Stimulated activated naive B cell treated with anti-CD40 and anti-IgM and Interleukin-4, amounts not matched to agents 10 μg/mL and 1 μg/mL and 100 μg/mL, for 72 hours (primary cell): Measurements from ENCODE around the gene CPSF4.
A peak's percentile ranks its signal among the peaks of the same experiment; 100 is the strongest.
"Not testable (repeated sequence)": the region's sequence is repeated elsewhere in the genome, so short reads cannot be mapped to it uniquely, and the experiment has no call there.

ENCODE experiments used
- ATAC-seq, 2 donors: fragments of 150-1000 bp; cut with Tn5 transposase; replicated peaks; 2 replicates each; pipeline ENCODE4 v1.10.0; 2021; ENCODE audit warnings: moderate library complexity in 1 of 2
- DNase-seq: peaks from one replicate; pipeline ENCODE4 v3.0.0; 2021
- H3K27ac Mint-ChIP-seq: one replicate; pipeline ENCODE4 v1.8.0; 2022; ENCODE audit warnings: mild to moderate bottlenecking, mixed read lengths
- H3K27me3 Mint-ChIP-seq, 2 donors: one replicate each; pipeline ENCODE4 v1.8.0; 2022; ENCODE audit warnings: mixed read lengths in 2 of 2
- H3K36me3 Mint-ChIP-seq, 2 donors: one replicate each; pipeline ENCODE4 v1.8.0; 2022; ENCODE audit warnings: mixed read lengths in 2 of 2, mild to moderate bottlenecking in 1 of 2
- H3K4me1 Mint-ChIP-seq, 2 donors: one replicate each; pipeline ENCODE4 v1.8.0; 2022; ENCODE audit warnings: mixed read lengths in 2 of 2, mild to moderate bottlenecking in 1 of 2
- H3K4me3 Mint-ChIP-seq, 2 donors: one replicate each; pipeline ENCODE4 v1.8.0; 2022; ENCODE audit warnings: mild to moderate bottlenecking in 2 of 2, mixed read lengths in 2 of 2, moderate library complexity in 1 of 2
- H3K9me3 Mint-ChIP-seq, 2 donors: one replicate each; pipeline ENCODE4 v1.8.0; 2022; ENCODE audit warnings: mixed read lengths in 2 of 2, mild to moderate bottlenecking in 1 of 2

Gene CPSF4

DNA sequence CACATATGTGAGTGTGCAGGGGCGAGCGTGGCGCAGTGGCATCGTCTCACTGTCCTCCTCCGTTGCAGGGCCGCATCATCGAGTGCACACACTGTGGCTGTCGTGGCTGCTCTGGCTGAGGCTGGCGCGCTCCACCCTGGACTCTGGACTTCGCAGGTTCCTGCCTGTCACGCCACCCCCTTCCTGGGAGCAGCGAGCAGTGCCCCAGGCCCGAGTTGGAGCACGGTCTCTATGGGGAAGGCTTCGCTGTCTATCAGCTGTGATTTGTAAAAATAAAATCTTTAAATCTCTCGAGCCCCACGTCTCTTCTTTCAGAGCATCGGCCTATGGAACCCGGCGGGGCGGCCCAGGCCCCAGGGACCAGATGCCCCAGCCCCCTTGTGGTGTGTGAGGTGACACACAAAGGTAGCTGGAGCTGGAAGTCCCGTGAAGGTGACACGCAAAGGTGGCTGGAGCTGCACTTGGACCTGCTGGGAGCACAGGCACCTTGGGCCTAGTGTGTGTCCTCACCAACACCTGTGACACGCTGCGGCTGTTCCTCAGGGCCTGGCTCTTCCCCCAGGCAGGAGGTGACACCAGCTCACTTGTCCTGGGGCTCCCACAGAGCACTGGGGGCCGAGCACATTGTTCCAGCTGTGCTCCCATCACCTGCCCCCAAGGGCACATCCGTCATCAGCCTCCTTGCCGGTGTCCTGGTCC lies 19.3 kb upstream of the CPSF4 start:
- ATAC-seq: no peak
- Mint-ChIP-seq H3K9me3 (peaks cover 0 to 5% of the 10 kb centered on the region in 2 donors), H3K36me3 (peaks cover 55 to 59% of the 10 kb centered on the region in 2 donors), H3K4me1 (peaks cover 9 to 14% of the 10 kb centered on the region in 2 donors), H3K27ac (peak overlapping the region; percentile 81), H3K27me3 (no peaks in the 10 kb centered on the region), H3K4me3 (no peak overlapping the region)
- DNase-seq: no peak

DNA sequence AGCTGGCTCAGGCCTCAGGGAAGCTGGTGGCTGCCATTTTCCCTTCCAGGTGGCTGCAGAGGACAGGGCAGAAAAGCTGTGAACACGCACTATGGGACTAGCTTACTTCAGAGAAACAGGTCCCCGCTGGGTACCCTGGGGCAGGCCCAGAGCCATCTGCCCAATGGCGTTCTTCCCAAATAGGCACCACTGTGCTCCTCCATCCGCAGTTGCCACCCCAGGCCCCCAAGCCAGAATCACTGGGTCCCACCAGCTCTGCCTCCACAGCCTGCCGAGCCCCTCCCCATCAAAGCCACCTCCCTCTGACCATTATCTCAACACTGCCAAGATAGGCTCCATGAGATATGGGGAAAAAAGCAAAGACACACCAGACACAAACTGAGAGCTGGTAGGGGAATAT lies 18.5 kb upstream of the CPSF4 start:
- Mint-ChIP-seq H3K9me3 (peaks cover 0 to under 1% of the 10 kb centered on the region in 2 donors), H3K36me3 (peaks cover 54 to 59% of the 10 kb centered on the region in 2 donors), H3K27me3 (no peaks in the 10 kb centered on the region), H3K4me3 (no peak overlapping the region), H3K27ac (no peak overlapping the region), H3K4me1 (peaks cover 3 to 8% of the 10 kb centered on the region in 2 donors)
- ATAC-seq (no peak), DNase-seq (no peak)

DNA sequence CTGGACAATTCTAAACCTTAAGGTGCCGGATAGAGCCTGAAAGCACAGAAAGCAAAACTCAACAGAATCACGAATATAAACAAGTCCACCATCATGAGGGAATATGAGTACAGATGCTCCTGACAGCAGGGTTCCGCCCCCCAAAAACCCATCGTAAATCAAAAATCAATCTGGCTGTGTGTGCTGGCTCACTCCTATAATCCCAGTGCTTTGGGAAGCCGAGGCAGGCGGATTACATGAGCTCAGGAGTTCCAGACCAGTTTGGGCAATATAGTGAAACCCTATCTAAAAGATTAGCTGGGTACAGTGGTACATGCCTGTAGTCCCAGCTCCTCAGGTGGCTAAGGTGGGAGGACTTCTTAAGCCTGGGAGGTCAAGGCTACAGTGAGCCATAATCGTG lies 17.8 kb upstream of the CPSF4 start:
- Mint-ChIP-seq H3K27me3 (no peaks in the 10 kb centered on the region), H3K36me3 (peaks cover 55 to 57% of the 10 kb centered on the region in 2 donors), H3K27ac (no peak overlapping the region), H3K9me3 (no peaks in the 10 kb centered on the region), H3K4me3 (no peak overlapping the region), H3K4me1 (peaks cover 1 to 3% of the 10 kb centered on the region in 2 donors)
- DNase-seq (no peak), ATAC-seq (no peak)

GRCh38 chr7:99422186-99422585 lies 16.6 kb upstream of the CPSF4 start:
- ATAC-seq: no peak
- no peaks in the 10 kb centered on the region for H3K9me3 Mint-ChIP-seq
- no peak overlapping the region for H3K27ac Mint-ChIP-seq

GRCh38 chr7:99422625-99423024 lies 16.1 kb upstream of the CPSF4 start:
- Mint-ChIP-seq H3K27ac (no peak overlapping the region), H3K27me3 (no peaks in the 10 kb centered on the region), H3K4me3 (no peak overlapping the region), H3K9me3 (no peaks in the 10 kb centered on the region), H3K36me3 (peaks cover 45 to 48% of the 10 kb centered on the region in 2 donors), H3K4me1 (no peaks in the 10 kb centered on the region)
- ATAC-seq: no peak
- no peak for DNase-seq

More at GRCh38 chr7:99422186-99422585, 16.6 kb upstream of the CPSF4 start:
- Mint-ChIP-seq H3K4me3 (no peak overlapping the region), H3K36me3 (peaks cover 49 to 52% of the 10 kb centered on the region in 2 donors), H3K27me3 (no peaks in the 10 kb centered on the region), H3K4me1 (no peaks in the 10 kb centered on the region)
- no peak for DNase-seq

GRCh38 chr7:99424932-99425730 lies 13.6 kb upstream of the CPSF4 start:
- no peak overlapping the region for H3K27ac Mint-ChIP-seq
- no peak overlapping the region for H3K4me3 Mint-ChIP-seq
- ATAC-seq: no peak
- H3K9me3 Mint-ChIP-seq: no peaks in the 10 kb centered on the region
- peaks cover 44 to 47% of the 10 kb centered on the region in 2 donors for H3K36me3 Mint-ChIP-seq
- no peaks in the 10 kb centered on the region for H3K4me1 Mint-ChIP-seq
- no peaks in the 10 kb centered on the region for H3K27me3 Mint-ChIP-seq
- DNase-seq: no peak

- Mint-ChIP-seq H3K4me1 (peaks cover 0 to 6% of the 10 kb centered on the region in 2 donors), H3K27ac (no peak overlapping the region), H3K9me3 (no peaks in the 10 kb centered on the region), H3K27me3 (no peaks in the 10 kb centered on the region), H3K36me3 (peaks cover 39 to 52% of the 10 kb centered on the region in 2 donors), H3K4me3 (no peak overlapping the region)
- DNase-seq: no peak
- ATAC-seq: no peak
Observed at GRCh38 chr7:99428972-99429566, 9.7 kb upstream of the CPSF4 start.

DNA sequence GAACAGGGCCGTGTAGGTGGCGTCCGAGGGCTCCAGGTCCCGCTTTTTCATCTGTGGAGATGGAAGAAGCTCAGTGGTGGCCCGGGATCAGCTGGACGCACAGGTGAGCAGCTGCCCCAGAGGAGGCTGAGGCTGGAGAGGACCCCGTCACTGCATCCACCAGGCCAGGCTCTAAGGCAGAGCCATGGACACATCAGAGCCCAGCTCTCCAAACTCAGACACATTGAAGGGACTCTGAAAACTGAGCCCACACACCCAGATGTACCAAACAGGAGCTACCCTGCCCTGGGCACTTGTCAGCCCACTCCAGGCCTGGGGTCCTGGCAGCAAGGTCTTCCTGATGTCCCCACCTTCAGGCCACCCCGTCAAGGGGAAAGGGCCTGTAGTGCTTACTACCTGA lies 9.0 kb upstream of the CPSF4 start:
- Mint-ChIP-seq H3K4me3 (no peak overlapping the region), H3K27me3 (no peaks in the 10 kb centered on the region), H3K36me3 (peaks cover 35 to 50% of the 10 kb centered on the region in 2 donors), H3K4me1 (peaks cover 0 to 6% of the 10 kb centered on the region in 2 donors), H3K27ac (no peak overlapping the region), H3K9me3 (no peaks in the 10 kb centered on the region)
- no peak for ATAC-seq
- no peak for DNase-seq

GRCh38 chr7:99431756-99432540 lies 6.8 kb upstream of the CPSF4 start:
- Mint-ChIP-seq H3K4me1 (peaks cover 0 to 13% of the 10 kb centered on the region in 2 donors), H3K36me3 (peaks cover 31 to 45% of the 10 kb centered on the region in 2 donors)
- DNase-seq, ATAC-seq, H3K27me3 Mint-ChIP-seq, H3K4me3 Mint-ChIP-seq, H3K27ac Mint-ChIP-seq, H3K9me3 Mint-ChIP-seq: not testable (repeated sequence)

DNA sequence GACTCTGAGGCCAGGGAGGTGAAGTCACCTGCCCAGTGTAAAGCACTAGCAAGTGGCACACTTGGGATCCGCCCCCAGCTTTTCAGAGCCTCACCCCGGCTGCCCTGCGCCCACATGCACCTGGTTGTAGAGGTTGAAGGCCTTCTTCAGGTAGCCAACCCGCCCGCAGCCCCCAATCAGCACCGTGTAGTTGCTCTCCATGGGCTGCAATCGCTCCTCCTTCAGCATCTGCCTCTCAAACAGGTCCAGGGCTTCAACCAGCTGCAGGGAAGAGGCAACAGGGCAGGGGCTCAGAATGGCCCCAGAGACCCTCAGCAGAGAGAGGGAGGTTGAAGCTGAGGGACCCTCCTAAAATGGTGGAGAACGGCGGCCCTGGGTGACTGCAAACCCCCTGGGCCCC lies 5.6 kb upstream of the CPSF4 start:
- Mint-ChIP-seq H3K36me3 (peaks cover 27 to 42% of the 10 kb centered on the region in 2 donors), H3K27me3 (no peaks in the 10 kb centered on the region), H3K4me1 (peaks cover 7 to 22% of the 10 kb centered on the region in 2 donors), H3K9me3 (no peaks in the 10 kb centered on the region), H3K27ac (no peak overlapping the region), H3K4me3 (no peak overlapping the region)
- DNase-seq: no peak
- ATAC-seq: no peak

GRCh38 chr7:99437946-99438572 lies 684 bp upstream of the CPSF4 start:
- Mint-ChIP-seq H3K27me3 (no peaks in the 10 kb centered on the region), H3K4me1 (peaks cover 26 to 55% of the 10 kb centered on the region in 2 donors), H3K27ac (peak overlapping the region; percentile 97), H3K36me3 (peaks cover 26 to 34% of the 10 kb centered on the region in 2 donors), H3K9me3 (no peaks in the 10 kb centered on the region), H3K4me3 (peak overlapping the region; percentile 87 to 95)
- peak; percentile 37 to 42 for ATAC-seq
- DNase-seq: no peak

- Mint-ChIP-seq H3K4me1 (peaks cover 33 to 59% of the 10 kb centered on the region in 2 donors), H3K4me3 (peak overlapping the region; percentile 87 to 95), H3K27me3 (no peaks in the 10 kb centered on the region), H3K27ac (peak overlapping the region; percentile 31), H3K36me3 (peaks cover 23 to 36% of the 10 kb centered on the region in 2 donors), H3K9me3 (no peaks in the 10 kb centered on the region)
- ATAC-seq (no peak), DNase-seq (no peak)
Observed at GRCh38 chr7:99440195-99440594, 1.5 kb downstream of the CPSF4 start.

GRCh38 chr7:99446096-99446495 lies 7.4 kb downstream of the CPSF4 start:
- Mint-ChIP-seq H3K9me3 (no peaks in the 10 kb centered on the region), H3K36me3 (peaks cover 45 to 59% of the 10 kb centered on the region in 2 donors), H3K4me1 (peaks cover 16 to 19% of the 10 kb centered on the region in 2 donors), H3K27ac (no peak overlapping the region), H3K4me3 (no peak overlapping the region), H3K27me3 (no peaks in the 10 kb centered on the region)
- no peak for ATAC-seq
- no peak for DNase-seq
